ENCODE measurements around the gene OR2T1.
A peak's percentile ranks its signal among the peaks of the same experiment; 100 is the strongest.

The OR2T1 gene

GRCh38 chr1:248375446-248375845 lies 27.4 kb upstream of the OR2T1 start, which contains the start of gene OR2T6:
OR2T6 (plus strand) TSS chr1:248375746; CDS start chr1:248387609, 11,863 bp downstream.
- no peak for TF ChIP-seq CTCF (IDR thresholded peaks at IDR 0.05; ENCODE audit: extremely low read depth, insufficient read depth, missing control alignments)
- in situ Hi-C loops (cut with MboI; ENCODE audit: low pct_unique_long_range_greater_than_20kb, low sequenced_read_pairs, unreplicated experiment): no loop called here

GRCh38 chr1:248376916-248377315 lies 25.9 kb upstream of the OR2T1 start:
- DNase-seq (ENCODE audit: low spot score): no peak
- in situ Hi-C loops (cut with MboI; ENCODE audit: low pct_unique_long_range_greater_than_20kb, low sequenced_read_pairs, unreplicated experiment): no loop called here
- TF ChIP-seq CTCF (IDR thresholded peaks at IDR 0.05; ENCODE audit: extremely low read depth, insufficient read depth, missing control alignments): no peak

More at GRCh38 chr1:248375446-248375845, 27.4 kb upstream of the OR2T1 start, which contains the start of gene OR2T6:
- no peak for DNase-seq (ENCODE audit: low spot score)

- no peak for TF ChIP-seq CTCF (IDR thresholded peaks at IDR 0.05; ENCODE audit: extremely low read depth, insufficient read depth, missing control alignments)
- no peak for DNase-seq (ENCODE audit: low spot score)
- in situ Hi-C loops (cut with MboI; ENCODE audit: low pct_unique_long_range_greater_than_20kb, low sequenced_read_pairs, unreplicated experiment): no loop called here
Measured at GRCh38 chr1:248380854-248381253, 22.0 kb upstream of the OR2T1 start.

GRCh38 chr1:248388426-248388825 lies 14.4 kb upstream of the OR2T1 start:
- DNase-seq (ENCODE audit: low spot score): no peak
- no peak for TF ChIP-seq CTCF (IDR thresholded peaks at IDR 0.05; ENCODE audit: extremely low read depth, insufficient read depth, missing control alignments)
- in situ Hi-C loops (cut with MboI; ENCODE audit: low pct_unique_long_range_greater_than_20kb, low sequenced_read_pairs, unreplicated experiment): no loop called here

- DNase-seq (ENCODE audit: low spot score): no peak
- no peak for TF ChIP-seq CTCF (IDR thresholded peaks at IDR 0.05; ENCODE audit: extremely low read depth, insufficient read depth, missing control alignments)
- in situ Hi-C loops (cut with MboI; ENCODE audit: low pct_unique_long_range_greater_than_20kb, low sequenced_read_pairs, unreplicated experiment): no loop called here
Measured at GRCh38 chr1:248393050-248393449, 9.8 kb upstream of the OR2T1 start.

- TF ChIP-seq CTCF (IDR thresholded peaks at IDR 0.05; ENCODE audit: extremely low read depth, insufficient read depth, missing control alignments): no peak
- in situ Hi-C loops (cut with MboI; ENCODE audit: low pct_unique_long_range_greater_than_20kb, low sequenced_read_pairs, unreplicated experiment): loop anchor here (10.0 kb wide), 1 partner anchor 221 kb away; no protein-coding TSS in a partner anchor
- DNase-seq (ENCODE audit: low spot score): peak; percentile 15
Measured at GRCh38 chr1:248404024-248404423, 1.2 kb downstream of the OR2T1 start.

Measured in GM13977 (cell line).